NCI-H1048 (cell line): ENCODE data around the gene NEURL1.
"Not testable (repeated sequence)": the region's sequence is repeated elsewhere in the genome, so short reads cannot be mapped to it uniquely, and the experiment has no call there.

ENCODE experiments used
- DNase-seq: peaks from one replicate; lab custom pipeline; 2025; lab: John Stamatoyannopoulos, UW

The NEURL1 gene

DNA sequence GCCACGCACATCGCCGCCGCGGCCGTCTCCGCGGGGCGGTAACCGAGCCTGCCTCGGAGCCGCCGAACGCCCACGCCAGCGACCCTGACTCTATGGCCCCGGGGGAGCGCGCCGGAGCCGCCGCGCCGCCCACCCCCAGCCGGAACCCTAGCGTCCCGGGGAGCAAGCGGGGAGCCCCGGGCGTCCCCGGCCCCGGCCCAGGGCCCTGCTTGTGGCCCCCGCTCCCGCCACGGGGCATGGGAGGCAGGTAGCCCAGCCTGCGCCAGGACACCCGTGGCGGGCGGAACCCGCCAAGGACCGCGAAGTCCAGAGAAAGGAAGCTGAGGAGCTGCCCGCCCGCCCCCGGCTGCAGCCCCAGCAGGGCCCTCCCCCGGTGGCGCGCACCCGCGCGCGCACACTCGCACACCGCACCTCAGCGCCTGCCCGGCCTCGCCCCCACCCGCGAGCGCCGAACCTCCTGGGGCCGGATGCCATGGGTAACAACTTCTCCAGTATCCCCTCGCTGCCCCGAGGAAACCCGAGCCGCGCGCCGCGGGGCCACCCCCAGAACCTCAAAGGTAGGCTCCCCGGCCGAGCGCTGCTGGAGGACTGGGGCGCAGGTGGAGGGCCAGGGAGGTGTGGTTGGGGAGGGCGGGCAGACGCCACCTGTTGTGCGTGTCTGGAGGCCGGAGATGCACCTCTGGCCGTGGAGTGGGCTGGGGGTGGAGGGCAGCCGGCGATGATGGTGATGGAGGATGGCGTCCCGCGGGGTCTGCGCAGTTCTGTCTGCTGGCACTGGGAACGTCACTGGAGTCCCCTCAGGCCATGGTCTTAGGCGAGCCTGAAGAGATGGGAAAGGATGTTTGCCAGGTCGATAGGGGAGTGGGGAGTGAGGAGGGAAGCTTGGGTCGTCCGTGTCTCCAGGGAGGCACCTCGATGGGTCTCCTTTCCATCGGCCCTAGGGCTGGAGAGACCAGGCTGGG lies 692 bp downstream of the NEURL1 start:
- no peak for DNase-seq

DNA sequence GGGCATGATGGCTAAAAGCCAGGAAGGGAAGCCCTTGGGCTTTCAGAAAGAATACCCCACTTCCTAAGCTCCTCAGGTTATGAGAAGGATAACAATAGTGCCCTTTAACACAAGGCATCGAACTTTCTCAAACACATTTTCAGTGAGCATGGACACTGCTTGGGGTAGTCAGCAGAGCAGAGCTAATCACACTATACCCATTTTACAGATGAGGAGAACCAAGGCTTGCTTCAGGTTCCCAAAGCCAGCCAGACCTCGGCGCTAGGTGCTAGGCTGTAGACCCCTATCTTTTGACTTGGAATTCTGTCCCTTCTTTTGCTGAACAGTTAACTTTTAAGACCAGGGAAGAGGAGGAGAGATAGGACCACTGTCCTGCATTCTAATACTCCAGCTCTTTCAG lies 1.8 kb downstream of the NEURL1 start:
- no peak for DNase-seq

DNA sequence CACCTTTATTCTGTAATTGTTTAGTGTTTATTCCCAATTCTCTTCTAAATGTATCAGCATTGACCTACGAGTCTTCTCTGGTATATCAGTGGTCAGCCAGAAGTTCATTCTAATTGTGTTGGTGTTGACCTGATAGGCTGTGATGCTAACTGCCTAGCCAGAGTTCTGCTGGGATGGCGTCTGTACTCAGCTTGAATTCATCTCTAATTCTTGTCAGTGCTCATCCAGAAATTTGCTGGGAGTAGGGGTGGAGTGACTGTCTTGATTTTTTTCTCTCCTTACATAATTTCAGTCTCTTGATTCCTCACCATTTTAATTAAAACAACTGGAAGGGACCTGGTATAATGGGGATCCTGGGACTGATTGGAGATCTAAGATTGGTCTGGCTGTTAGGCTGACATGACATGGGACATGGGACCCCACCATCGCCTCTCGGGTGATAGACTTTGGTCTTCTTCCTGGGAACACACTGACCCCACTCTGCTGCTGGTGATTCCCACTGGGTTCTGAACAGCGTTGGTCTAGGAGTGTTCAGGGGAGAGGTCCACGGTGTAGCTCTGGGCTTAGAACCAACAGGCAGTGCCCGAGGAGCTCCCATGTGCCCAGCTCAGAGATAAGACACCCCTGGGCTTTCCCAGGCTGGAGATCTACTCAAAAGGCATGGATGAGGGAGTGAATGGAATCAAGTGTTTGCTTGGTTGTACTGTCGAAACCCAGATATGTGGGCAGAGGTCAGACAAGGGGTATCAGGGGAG lies 3.8 kb downstream of the NEURL1 start:
- no peak for DNase-seq

DNA sequence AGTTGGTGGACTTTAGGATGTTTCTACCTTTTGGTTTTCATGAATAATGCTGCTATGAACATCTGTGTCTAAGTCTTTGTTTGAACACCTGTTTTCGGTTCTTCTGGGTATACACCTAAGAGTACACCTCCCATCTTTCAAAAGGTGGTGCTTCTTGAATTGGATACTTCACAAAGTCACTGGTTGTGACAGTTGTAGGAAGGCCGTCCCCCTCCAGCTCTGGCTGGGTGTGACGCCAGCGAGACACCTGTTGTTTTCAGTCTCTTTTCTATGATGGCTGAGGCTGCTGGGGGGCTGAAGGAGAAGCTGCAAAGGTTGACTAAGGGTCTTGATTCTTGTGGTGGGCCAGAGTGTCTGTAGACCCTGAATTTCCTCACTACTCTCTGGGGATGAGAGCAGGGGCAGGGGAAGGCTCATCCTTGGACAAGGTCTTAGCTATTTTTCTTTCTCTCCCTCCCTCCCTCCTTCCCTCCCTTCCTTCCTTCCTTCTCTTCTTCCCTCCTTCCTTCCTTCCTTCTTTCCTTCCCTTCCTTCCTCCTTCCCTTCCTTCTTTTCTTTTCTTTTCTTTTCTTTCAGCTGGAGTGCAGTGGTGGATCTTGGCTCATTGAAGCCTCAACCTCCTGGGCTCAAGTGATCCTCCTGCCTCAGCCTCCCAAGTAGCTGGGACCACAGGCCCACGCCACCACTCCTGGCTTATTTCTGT lies 5.6 kb downstream of the NEURL1 start:
- no peak for DNase-seq

DNA sequence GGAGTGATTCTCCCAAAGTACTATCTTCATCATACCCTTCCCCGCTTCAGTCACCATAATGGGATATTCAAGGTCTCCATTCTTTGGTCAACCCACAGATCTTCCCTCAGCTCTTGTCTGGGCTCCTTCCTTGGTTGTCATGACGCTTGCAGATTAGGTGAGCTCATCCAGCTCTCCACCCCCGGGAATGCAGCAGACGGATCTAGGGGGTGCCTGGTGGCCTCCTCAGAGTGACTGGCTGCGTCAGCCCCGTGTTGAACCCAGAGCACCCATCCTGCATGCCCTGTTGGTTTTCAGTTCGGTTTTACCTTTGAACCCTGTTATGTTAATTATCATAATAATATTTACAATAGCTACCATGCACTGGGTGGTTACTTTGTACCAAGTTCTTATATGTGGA lies 6.4 kb downstream of the NEURL1 start:
- no peak for DNase-seq

DNA sequence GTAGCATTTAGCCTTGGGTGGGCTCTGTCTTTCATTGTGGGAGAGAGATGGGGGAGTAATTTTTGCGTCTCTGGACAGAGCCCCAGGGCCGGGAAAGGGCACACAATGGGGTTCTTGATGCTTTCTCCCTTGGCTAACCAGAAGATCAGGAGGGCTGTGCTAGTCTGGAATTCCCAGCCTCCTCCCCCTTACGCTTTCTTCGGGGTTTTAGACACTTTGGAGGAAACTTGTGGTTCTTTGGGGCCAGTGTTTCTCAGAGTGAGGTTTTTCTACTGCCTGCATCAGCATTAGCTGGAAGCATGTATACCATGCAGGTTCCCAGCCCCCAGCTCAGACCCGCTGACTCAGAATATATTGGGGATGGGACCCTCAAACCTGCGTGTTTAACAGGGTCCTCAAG lies 7.0 kb downstream of the NEURL1 start:
- no peak for DNase-seq

DNA sequence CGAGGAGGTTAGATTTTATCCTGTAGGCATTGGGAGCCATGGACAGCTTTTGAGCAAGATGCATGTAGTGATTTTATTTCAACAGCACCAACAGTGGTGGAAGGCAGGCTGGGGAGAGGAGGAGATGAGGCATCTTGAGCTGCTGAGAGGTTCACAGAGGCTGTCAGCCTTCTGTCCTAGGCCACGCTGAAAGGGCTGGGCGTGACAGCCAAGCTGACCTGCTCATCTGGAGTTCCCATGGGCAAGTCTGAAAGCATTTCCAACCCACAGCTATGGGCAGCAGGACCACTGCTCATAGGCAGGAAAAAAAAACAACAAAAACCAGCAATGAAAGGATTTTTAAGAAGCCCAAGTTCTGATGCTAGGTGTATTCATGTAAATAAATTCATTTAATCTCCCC lies 7.7 kb downstream of the NEURL1 start:
- no peak for DNase-seq

DNA sequence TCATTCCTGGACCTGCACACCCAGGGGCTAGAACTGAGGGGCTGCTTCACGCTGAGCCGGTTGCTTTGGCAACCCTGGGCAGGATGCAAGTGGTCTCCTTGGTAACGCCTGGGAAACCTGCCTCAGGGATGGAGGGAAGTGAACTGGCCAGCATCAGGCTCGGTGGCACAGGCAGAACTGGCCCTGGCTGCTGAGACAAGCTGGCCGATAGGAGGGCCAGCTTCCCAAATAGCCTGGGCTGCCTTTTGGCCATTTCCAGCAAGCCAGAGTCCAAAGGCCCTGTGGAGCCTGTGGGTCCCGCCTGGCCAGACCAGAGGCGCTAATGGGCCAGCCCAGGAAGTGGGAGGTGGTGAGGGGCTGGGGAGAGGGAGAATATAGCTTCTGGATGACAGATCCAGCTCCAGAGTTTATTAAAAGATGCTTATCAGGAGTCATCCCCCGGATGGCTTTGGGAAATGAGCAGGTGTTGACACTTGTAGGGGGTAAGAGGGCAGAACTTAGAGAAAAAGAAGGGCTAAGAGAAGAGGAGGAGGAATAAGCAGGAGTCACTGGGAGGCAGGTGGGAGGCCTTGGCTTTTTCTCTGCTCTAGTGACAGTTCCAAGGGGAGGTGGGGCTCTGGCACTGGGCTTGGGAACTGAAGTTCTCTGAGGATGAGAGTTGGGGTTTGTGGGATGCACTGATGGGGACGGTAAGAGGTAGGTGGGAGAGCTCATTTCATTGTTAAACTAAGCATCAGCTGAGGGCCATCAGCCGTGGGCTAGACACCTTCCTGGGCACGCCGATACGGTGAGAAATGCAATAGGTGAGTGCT lies 9.6 kb downstream of the NEURL1 start:
- DNase-seq, result no peak

DNA sequence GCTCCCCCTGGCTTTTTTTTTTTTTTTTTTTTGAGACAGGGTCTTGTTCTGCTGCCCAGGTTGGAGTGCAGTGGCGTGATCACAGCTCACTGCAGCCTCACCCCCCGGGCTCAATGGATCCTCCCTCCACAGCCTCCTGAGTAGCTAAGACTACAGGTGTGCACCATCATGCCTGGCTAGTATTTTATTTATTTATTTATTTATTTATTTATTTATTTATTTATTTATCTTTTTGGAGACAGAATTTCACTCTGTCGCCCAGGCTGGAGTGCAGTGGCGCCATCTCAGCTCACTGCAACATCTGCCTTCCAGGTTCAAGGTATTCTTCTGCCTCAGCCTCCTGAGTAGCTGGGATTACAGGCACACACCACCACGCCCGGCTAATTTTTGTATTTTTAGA lies 10.3 kb downstream of the NEURL1 start:
- not testable (repeated sequence) for DNase-seq

DNA sequence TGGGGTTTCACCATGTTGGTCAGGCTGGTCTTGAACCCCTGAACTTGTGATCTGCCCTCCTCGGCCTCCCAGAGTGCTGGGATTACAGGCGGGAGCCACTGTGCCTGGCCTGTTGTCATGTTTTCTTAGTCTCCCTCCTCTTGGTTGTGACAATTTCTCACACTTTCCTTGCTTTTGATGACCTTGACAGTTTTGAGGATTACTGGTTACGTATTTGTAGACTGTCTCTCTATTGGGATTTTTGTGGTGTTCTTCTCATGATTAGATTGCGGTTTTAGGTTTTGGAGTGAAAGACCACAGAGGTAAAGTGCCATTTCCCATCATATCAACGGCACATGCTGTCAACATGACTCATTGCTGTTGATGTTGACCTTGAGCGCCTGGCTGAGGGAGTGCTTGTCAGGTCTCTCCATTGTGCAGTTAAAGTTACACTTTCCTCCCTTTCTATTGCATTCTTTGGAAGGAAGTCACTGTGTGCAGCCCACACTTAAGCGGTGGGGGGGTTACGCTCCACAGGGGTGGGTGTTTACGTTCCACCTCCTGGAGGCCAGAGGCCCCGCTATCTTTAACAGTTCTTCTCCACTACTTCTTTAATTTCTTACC lies 10.8 kb downstream of the NEURL1 start:
- DNase-seq, result no peak

DNA sequence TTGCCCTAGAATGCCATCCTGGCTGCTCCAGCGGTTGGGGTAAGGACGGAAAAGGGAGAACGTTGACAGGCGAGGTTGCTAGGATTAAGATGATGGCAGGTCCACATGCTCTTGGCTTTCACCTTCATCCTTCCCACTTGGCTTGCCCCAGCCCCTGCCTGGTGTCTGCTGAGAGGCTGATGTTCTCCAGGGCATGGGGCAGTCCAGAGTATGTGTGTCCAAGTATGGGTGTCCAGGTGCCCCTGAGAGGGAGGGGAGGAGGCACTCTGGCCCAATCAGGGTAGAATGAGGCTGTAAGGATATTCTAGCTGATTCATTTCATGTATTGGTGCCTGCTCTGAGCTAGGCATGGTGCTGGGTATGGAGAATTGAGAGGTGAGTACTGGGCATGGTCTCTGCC lies 12.6 kb downstream of the NEURL1 start:
- no peak for DNase-seq

DNA sequence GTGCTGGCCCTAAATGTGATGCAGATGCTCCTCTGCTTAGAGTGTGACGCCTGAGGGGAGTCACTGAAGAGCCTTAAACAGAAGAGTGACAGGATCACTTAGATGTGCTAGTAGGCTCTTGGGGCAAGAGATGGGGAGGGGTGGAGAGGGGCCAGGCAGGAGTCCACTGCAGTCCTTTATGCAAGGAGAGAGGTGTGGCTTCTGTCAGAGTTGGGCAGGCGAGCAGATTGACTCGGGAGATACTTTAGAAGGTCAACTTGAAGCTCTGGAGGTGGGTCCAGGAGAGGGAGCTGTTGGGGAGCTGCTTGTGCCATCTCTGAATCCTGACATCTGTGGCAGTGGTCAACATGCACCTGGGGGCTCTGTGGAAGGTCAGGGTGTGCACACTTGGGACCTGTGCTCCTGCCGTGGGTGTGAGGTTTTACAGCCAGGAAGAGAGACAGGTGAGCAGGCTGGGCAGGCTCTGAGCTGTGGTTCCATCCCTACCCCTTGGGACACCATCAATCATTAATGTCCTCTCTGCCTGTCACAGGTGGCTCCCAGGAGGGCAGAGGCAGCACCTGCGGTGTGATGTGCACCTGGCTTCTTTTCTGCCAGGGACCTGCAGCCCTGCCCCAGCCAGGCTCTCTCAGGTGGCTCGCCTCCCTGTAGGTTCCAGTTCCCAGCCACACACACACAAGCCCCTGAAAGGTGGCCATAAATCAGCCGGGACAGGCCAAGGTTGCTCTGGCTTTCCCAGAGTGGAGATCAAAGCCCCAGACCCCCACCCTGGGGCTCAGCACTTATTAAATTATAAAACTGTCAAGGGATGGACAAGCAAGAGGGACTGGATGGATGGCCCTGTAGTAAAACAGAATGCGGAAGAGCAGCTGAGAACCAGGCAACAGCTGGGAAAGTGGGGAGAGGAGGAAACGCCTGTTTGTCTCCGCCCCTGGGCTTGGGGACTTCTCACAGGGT lies 14.0 kb downstream of the NEURL1 start:
- DNase-seq, result no peak

DNA sequence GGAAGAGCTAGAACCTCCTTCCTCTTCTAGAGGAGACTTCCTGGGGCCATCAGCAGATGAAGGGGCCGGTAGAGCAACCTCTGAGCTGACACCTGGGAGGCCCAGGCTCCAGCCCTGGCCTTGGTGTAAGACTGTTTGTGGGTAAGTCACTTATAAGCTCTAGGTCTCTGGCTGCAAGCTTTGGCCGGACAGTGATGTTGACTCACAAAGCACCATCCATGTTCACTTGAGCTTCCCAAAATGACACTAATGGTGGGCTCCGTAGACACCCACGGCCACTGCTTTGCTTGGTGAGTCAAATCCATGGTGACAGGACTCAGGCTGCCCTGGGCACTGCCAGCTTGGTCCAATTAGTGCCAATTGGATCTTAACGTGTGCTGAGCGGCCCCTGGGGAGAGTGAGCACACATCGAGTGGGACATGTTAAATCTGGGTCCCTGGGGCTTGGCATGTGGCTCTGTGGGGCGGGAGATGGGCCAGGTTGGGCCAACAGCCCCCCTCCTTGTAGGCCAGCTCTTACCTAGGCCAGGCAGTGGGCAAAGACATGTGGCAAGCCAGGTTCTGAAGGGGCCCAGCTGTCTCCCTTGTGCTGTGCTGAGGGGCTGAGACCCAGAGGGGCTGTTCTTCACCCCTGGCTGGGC lies 16.7 kb downstream of the NEURL1 start:
- no peak for DNase-seq

DNA sequence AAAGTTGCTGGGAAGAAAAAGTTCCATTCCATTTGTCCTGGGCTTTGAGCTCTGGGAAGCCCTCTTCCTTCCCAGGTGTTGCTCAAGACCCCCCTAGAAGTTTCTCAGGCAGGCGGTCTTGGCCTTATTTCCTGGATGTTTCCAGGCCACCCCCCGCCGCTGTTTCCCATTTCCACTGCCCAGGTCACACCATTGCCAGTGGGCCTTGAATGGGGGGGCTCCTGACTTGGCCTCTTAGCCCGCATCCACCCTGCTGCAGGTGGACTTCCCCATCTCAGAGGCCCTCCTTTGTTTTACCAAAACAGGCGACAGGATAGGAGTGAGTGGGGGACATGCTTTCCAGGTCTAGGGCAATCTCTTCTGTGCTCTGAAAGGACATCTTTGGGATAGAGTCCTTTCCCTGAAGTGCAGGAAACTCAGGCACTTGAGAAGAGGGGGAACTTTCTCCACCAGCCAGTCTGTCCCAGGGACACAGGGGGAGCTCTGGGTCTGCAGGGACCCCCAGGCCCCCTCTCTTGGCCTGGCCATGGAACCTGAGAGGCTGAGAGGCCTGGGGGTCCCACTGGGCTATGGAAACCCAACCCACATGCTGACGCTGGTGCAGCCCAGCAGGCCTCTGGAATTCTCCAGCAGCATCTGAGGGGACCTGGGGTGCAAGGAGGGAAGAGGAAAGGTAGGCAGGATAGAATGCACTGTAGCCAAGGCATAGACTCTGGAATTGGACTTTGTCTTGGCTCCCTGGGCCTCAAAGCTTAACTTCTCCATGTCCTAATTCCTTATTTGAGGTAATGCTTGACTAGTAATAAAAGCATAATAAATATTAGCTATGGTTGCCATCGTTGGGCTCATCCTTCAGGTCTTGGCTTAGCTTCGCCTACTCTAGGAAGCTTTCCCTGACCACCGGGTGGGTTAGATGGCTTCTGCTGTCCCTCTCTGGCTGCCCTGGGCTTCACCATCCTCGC lies 17.6 kb downstream of the NEURL1 start:
- DNase-seq, result no peak

DNA sequence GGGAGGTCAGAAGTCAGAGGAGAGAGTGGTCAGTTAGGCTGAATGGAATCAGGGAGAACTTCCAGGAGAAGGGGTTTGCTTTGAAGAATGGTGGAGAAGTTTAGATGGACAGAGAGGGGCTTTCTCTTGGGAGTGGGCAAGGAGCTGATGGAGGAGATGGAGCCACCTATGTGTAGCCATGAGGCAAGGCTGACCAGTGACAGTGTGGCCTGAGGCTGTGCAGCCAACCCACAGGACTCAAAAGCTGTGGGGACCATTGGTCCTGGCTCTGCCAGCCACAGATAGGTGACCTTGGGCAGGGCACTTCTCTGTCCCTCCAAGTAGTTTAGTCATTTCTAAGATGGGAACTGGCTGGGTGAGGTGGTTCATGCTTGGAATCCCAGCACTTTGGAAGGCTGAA lies 18.7 kb downstream of the NEURL1 start:
- no peak for DNase-seq

DNA sequence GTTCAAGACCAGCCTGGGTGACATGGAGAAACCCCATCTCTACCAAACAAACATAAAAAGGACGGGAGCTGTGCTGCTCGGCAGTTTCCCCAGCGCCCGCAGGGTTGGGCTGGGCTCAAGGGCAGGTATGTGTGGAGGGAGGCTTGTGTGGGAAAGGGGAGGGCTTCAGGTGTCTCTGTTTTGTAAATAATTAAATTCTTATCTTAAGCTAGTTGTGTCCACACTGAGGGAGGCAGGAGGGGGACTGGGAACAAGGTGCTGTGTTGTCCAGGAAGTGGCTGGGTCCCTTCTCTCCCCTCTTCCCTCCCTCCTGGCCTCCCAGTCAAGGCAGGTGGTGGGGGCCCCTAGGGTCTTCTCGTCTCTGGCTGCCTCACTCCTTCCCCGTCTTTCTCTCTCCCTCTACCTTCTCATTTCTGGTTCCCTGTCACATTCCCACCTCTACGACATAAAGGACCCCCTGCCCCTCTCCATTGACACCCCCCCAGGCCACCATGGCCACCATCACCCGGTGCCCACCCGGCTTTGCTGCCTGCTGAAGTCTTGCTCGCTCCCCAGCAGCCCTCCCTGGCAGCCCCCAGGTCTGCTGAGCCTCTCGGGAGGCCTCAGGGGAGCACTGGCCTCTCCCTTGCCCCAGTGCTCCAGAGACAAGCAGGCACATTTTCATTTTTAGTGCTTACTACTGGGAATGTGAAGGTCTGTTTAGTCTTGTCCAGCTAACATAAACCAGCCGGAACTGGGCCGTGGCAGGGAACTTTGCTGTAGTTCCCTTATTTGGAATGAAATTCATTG lies 19.3 kb downstream of the NEURL1 start:
- no peak for DNase-seq

DNA sequence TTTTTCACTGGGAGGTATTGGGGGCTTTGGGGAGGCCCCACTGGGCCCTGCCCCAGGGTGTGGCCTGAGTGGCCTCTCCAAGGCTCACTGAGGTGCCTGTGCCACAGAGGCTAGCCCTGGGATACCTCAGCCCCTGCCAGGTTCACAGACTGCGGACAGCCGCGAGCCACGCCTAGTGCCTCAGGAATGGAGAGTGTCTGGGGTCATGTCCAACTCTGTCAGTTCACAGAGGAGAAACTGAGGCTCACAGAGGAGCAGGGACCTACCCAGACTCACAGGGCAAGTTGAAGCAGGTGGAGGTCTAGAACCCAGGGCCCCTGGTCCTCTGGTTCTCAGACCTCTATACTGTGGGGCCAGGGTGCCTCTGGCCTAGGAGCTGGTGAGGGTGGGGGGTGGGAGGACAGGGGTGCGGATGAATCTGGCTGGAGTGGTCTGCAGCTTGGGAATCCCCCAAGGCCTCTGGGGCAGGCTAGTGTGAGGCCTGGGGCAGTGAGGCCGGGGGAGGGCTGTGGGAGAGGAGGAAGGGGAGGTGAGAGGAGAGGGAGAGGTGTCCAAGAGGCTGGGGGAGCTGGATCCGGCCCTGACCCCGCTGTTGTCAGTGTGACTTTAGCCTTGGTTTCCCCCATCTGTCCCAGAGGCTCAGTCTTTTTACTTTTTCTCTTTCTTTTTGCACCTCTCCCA lies 20.0 kb downstream of the NEURL1 start:
- no peak for DNase-seq
